DND-41 (cell line): ENCODE measurements around the gene PCGF3.

Source experiments
- ATAC-seq: fragments of 200-7000 bp; cut with Tn5 transposase; 3 replicates; pipeline ENCODE4 v1.9.1; 2021; ENCODE audit warnings: low read depth; ENCODE audit not compliant: insufficient read depth
- DNase-seq: peaks from one replicate; pipeline ENCODE4 v3.0.0-alpha.2; 2020
- H2AFZ ChIP-seq: 2 replicates; pipeline ENCODE4 v1.6.0; 2012; ENCODE audit warnings: low read depth, low read length
- H3K27ac ChIP-seq: 2 replicates; pipeline ENCODE4 v1.5.1; 2012; ENCODE audit warnings: low read length, inconsistent platforms
- H3K27me3 ChIP-seq: fragments of 200-600 bp; sonication (generic); 2 replicates; pipeline ENCODE4 v1.6.0; 2012; ENCODE audit warnings: low read length, mild to moderate bottlenecking, inconsistent platforms; ENCODE audit not compliant: insufficient read depth, poor library complexity
- H3K36me3 ChIP-seq: 2 replicates; pipeline ENCODE4 v1.5.1; 2012; ENCODE audit warnings: low read length, inconsistent platforms; ENCODE audit not compliant: insufficient read depth
- H3K4me1 ChIP-seq: 2 replicates; pipeline ENCODE4 v1.5.1; 2012; ENCODE audit warnings: mild to moderate bottlenecking, low read length; ENCODE audit not compliant: insufficient read depth
- H3K4me2 ChIP-seq: 2 replicates; pipeline ENCODE4 v1.6.0; 2012; ENCODE audit warnings: mild to moderate bottlenecking, moderate library complexity, low read length, inconsistent platforms; ENCODE audit not compliant: insufficient read depth
- H3K4me3 ChIP-seq, 2 experiments: fragments of 200-600 bp in 1 of 2; shearing (Covaris generic) in 1 of 2; 2 replicates each; pipeline ENCODE4 v1.5.1; 2012 to 2016; ENCODE audit warnings: inconsistent platforms in 2 of 2, low read length in 2 of 2, mild to moderate bottlenecking in 2 of 2, low read depth in 1 of 2, moderate library complexity in 1 of 2
- H3K79me2 ChIP-seq: 2 replicates; pipeline ENCODE4 v1.6.0; 2012; ENCODE audit warnings: low read length, inconsistent platforms; ENCODE audit not compliant: insufficient read depth
- H3K9ac ChIP-seq: 2 replicates; pipeline ENCODE4 v1.6.0; 2012; ENCODE audit warnings: low read depth, mild to moderate bottlenecking, inconsistent platforms, low read length, moderate library complexity
- H3K9me3 ChIP-seq: 2 replicates; pipeline ENCODE4 v1.5.1; 2012; ENCODE audit warnings: low read length, moderate library complexity, mild to moderate bottlenecking, inconsistent platforms; ENCODE audit not compliant: insufficient read depth, severe bottlenecking
- H4K20me1 ChIP-seq: 2 replicates; pipeline ENCODE4 v1.6.0; 2012; ENCODE audit warnings: low read length; ENCODE audit not compliant: insufficient read depth
- EZH2 ChIP-seq: IDR thresholded peaks from 3 replicates; pipeline ENCODE4 v1.6.1; 2012; ENCODE audit warnings: borderline replicate concordance, low read depth, mild to moderate bottlenecking, moderate library complexity, low read length, inconsistent platforms; ENCODE audit not compliant: severe bottlenecking
- TF ChIP-seq, protein P1 (sequence below): IDR thresholded peaks from 2 replicates; pipeline ENCODE4 v1.5.1; 2012; ENCODE audit warnings: borderline replicate concordance, low read length, moderate library complexity, mild to moderate bottlenecking; ENCODE audit not compliant: poor library complexity, severe bottlenecking; ENCODE audit errors: extremely low read depth

Gene PCGF3

DNA sequence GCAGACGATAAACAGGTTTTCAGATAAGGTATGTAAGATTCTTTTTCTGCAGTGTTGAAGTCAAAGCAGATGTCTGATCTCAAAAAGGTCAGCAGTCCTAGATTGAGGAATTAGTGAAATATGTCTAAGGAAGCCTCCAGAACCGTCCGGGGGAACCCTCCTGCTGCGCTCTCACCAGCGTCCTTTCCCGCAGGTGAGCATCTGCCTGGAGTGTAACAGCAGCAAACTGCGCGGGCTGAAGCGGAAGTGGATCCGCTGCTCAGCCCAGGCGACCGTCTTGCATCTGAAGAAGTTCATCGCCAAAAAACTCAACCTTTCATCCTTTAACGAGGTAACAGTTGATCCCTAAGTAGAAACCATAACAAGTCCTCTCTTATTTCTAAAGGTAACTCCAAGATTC lies 55.5 kb downstream of the PCGF3 start:
- no peak for DNase-seq
- no peak for ATAC-seq
- no peaks in the 10 kb centered on the region for H3K4me1 ChIP-seq
- H4K20me1 ChIP-seq, result peaks cover 45% of the 10 kb centered on the region
- H3K4me2 ChIP-seq, result no peak overlapping the region
- no peaks in the 10 kb centered on the region for H3K9me3 ChIP-seq
- peaks cover 14% of the 10 kb centered on the region for H3K79me2 ChIP-seq
- no peak overlapping the region for H2AFZ ChIP-seq
- no peak for TF ChIP-seq EZH2
- TF ChIP-seq, protein P1, sequence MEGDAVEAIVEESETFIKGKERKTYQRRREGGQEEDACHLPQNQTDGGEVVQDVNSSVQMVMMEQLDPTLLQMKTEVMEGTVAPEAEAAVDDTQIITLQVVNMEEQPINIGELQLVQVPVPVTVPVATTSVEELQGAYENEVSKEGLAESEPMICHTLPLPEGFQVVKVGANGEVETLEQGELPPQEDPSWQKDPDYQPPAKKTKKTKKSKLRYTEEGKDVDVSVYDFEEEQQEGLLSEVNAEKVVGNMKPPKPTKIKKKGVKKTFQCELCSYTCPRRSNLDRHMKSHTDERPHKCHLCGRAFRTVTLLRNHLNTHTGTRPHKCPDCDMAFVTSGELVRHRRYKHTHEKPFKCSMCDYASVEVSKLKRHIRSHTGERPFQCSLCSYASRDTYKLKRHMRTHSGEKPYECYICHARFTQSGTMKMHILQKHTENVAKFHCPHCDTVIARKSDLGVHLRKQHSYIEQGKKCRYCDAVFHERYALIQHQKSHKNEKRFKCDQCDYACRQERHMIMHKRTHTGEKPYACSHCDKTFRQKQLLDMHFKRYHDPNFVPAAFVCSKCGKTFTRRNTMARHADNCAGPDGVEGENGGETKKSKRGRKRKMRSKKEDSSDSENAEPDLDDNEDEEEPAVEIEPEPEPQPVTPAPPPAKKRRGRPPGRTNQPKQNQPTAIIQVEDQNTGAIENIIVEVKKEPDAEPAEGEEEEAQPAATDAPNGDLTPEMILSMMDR, result no peak
- no peak overlapping the region for H3K9ac ChIP-seq
- H3K27ac ChIP-seq, result no peak overlapping the region
- no peaks in the 10 kb centered on the region for H3K27me3 ChIP-seq
- H3K4me3 ChIP-seq, result no peak overlapping the region
- H3K36me3 ChIP-seq, result peaks cover 74% of the 10 kb centered on the region

DNA sequence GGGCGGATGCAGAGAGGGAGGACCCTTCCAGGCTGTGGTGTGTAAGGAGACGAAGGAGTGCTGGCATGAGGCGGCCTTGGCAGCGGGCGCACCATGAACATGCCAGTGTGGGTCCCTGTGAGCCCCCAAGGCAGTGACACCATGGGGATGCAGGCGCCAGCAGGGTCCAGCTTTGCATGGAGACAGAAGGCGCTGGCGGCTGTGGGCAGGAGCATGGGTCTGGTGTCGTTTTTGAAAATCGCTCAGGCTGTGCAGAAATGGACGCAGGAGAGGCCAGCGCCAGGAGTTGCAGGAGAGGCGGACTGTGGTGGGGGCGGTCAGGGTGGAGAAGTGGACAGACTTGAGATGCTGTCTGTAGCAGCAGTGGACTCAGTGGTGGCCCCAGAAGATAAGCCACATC lies 56.1 kb downstream of the PCGF3 start:
- Histone ChIP-seq H3K4me2 (no peak overlapping the region), H3K36me3 (peaks cover 76% of the 10 kb centered on the region), H3K4me1 (no peaks in the 10 kb centered on the region), H3K27me3 (no peaks in the 10 kb centered on the region), H3K27ac (no peak overlapping the region), H3K79me2 (peaks cover 15% of the 10 kb centered on the region), H3K9ac (no peak overlapping the region), H3K4me3 (no peak overlapping the region), H2AFZ (no peak overlapping the region), H4K20me1 (peaks cover 51% of the 10 kb centered on the region), H3K9me3 (no peaks in the 10 kb centered on the region)
- no peak for ATAC-seq
- TF ChIP-seq, protein P1, result no peak
- TF ChIP-seq EZH2, result no peak
- DNase-seq, result no peak

DNA sequence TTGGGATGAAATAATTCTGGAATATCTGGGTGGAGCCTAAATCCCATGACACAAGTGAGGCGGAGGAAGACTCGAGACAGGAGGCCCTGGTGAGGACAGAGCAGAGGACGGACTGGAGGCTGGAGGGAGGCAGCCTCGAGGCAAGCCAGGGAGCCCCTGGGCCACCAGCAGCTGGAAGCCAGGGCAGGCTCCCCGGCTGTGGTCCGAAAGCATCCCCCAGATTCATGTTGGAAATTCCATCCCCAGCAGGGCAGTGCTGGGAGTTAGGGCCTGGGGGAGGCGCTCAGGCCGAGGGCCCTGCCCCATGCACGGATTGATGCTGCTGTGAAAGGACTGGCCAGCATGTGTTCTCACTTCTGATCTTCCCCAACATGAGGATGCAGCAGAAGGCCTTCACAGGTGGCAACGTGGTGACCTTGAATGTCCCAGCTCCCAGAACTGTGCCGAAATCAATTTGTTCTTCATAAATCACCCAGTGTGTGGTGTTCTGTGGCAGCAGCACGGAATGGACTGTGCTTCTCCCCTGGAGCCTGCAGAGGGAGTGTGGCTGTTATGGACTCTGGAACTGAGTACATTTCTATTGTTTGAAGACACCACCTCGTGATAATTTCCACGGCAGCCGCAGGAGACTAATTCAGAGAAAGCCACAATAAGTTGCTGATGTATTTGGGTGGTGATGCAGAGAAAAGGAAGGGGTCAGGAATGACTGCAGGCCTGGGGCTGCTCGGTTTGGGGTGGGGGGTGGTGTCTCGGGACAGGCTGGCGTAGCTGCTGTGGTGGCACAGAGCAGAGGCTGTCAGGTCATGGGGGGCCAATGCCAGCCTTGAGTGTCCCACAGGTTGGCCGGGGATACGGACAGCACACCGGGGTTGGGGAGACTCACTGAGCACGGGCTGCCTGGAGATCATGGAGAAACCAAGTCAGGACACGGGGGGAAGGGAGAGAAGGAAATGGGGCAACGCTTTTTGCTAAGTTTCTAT lies 56.9 kb downstream of the PCGF3 start:
- H3K36me3 ChIP-seq, result peaks cover 76% of the 10 kb centered on the region
- DNase-seq (no peak), ATAC-seq (peak; percentile 30; the same call in 2 of the 3 replicates)
- H3K4me2 ChIP-seq, result no peak overlapping the region
- no peaks in the 10 kb centered on the region for H3K9me3 ChIP-seq
- H3K4me3 ChIP-seq, result no peak overlapping the region
- H4K20me1 ChIP-seq, result peaks cover 54% of the 10 kb centered on the region
- TF ChIP-seq EZH2, result no peak
- TF ChIP-seq, protein P1, result peak; percentile 48
- H2AFZ ChIP-seq, result no peak overlapping the region
- no peak overlapping the region for H3K27ac ChIP-seq
- H3K4me1 ChIP-seq, result no peaks in the 10 kb centered on the region
- H3K79me2 ChIP-seq, result peaks cover 22% of the 10 kb centered on the region
- no peak overlapping the region for H3K9ac ChIP-seq
- no peaks in the 10 kb centered on the region for H3K27me3 ChIP-seq
